SK-N-SH treated with all-trans-retinoic acid at 6 μM for 48 hours (cell line): ENCODE results near the gene SMIM7.

ENCODE experiments used
- ATAC-seq: fragments of 200-7000 bp; cut with Tn5 transposase; 3 replicates; pipeline ENCODE4 v1.9.1; 2020; ENCODE audit warnings: mild to moderate bottlenecking, moderate library complexity
- BACH2 ChIP-seq: fragments of 250-450 bp; sonication (Bioruptor Pico); IDR thresholded peaks from 2 replicates; pipeline ENCODE4 v1.9.0; 2021; ENCODE audit warnings: mild to moderate bottlenecking, borderline replicate concordance
- CREB5 ChIP-seq: fragments of 250-450 bp; sonication (Bioruptor Pico); IDR thresholded peaks from 2 replicates; pipeline ENCODE4 v1.5.1; 2020; ENCODE audit warnings: low read depth, mild to moderate bottlenecking, moderate library complexity
- CSDC2 ChIP-seq: fragments of 250-450 bp; sonication (Bioruptor Pico); IDR thresholded peaks from 2 replicates; pipeline ENCODE4 v1.5.0; 2020; ENCODE audit warnings: mild to moderate bottlenecking, moderate library complexity
- CSRNP3 ChIP-seq: fragments of 250-450 bp; sonication (Bioruptor Pico); IDR thresholded peaks from 2 replicates; pipeline ENCODE4 v1.5.1; 2021; ENCODE audit warnings: mild to moderate bottlenecking, moderate library complexity
- ESRRG ChIP-seq: fragments of 250-450 bp; sonication (Bioruptor Pico); IDR thresholded peaks from 2 replicates; pipeline ENCODE4 v1.6.1; 2021; ENCODE audit warnings: mild to moderate bottlenecking
- ISL1 ChIP-seq: fragments of 250-450 bp; sonication (Bioruptor Pico); IDR thresholded peaks from 2 replicates; pipeline ENCODE4 v2.1.2; 2022; ENCODE audit warnings: mild to moderate bottlenecking, moderate library complexity
- OSR1 ChIP-seq: fragments of 250-450 bp; sonication (Bioruptor Pico); IDR thresholded peaks from 2 replicates; pipeline ENCODE4 v1.8.0; 2022; ENCODE audit warnings: moderate library complexity, mild to moderate bottlenecking, inconsistent platforms
- PATZ1 ChIP-seq: fragments of 250-450 bp; sonication (Bioruptor Pico); IDR thresholded peaks from 2 replicates; pipeline ENCODE4 v1.8.0; 2020; ENCODE audit warnings: mild to moderate bottlenecking, moderate library complexity, borderline replicate concordance
- POU6F1 ChIP-seq: fragments of 250-450 bp; sonication (Bioruptor Pico); IDR thresholded peaks from 2 replicates; pipeline ENCODE4 v1.8.0; 2021; ENCODE audit warnings: low read depth, mild to moderate bottlenecking, moderate library complexity, borderline replicate concordance
- PPARA ChIP-seq: fragments of 250-450 bp; sonication (Bioruptor Pico); IDR thresholded peaks from 2 replicates; pipeline ENCODE4 v1.5.0; 2020; ENCODE audit warnings: mild to moderate bottlenecking, borderline replicate concordance
- RARB ChIP-seq: fragments of 250-450 bp; sonication (Bioruptor Pico); IDR thresholded peaks from 2 replicates; pipeline ENCODE4 v1.8.0; 2021; ENCODE audit warnings: mild to moderate bottlenecking, moderate library complexity
- SNAI2 ChIP-seq: fragments of 250-450 bp; sonication (Bioruptor Pico); IDR thresholded peaks from 2 replicates; pipeline ENCODE4 v1.5.0; 2020; ENCODE audit warnings: mild to moderate bottlenecking, moderate library complexity
- TCF4 ChIP-seq: fragments of 250-450 bp; sonication (Bioruptor Pico); IDR thresholded peaks from 2 replicates; pipeline ENCODE4 v1.8.0; 2021; ENCODE audit warnings: mild to moderate bottlenecking, moderate library complexity, borderline replicate concordance
- TOX ChIP-seq: fragments of 250-450 bp; sonication (Bioruptor Pico); IDR thresholded peaks from 2 replicates; pipeline ENCODE4 v1.8.0; 2021; ENCODE audit warnings: mild to moderate bottlenecking, moderate library complexity, borderline replicate concordance
- ZC3H10 ChIP-seq: fragments of 250-450 bp; sonication (Bioruptor Pico); IDR thresholded peaks from 2 replicates; pipeline ENCODE4 v1.5.1; 2021; ENCODE audit warnings: mild to moderate bottlenecking, moderate library complexity
- ZFP3 ChIP-seq: fragments of 250-450 bp; sonication (Bioruptor Pico); IDR thresholded peaks from 2 replicates; pipeline ENCODE4 v1.5.0; 2020; ENCODE audit warnings: mild to moderate bottlenecking, moderate library complexity
- ZFP30 ChIP-seq: fragments of 450-650 bp; formaldehyde crosslinking; IDR thresholded peaks from 2 replicates; pipeline ENCODE4 v1.5.0; 2022; ENCODE audit warnings: mild to moderate bottlenecking, moderate library complexity
- ZNF565 ChIP-seq: fragments of 450-650 bp; formaldehyde crosslinking; conservative IDR thresholded peaks from 2 replicates; pipeline ENCODE4 v1.5.0; 2020; ENCODE audit warnings: low read depth, mild to moderate bottlenecking, moderate library complexity
- ZNF70 ChIP-seq: fragments of 450-650 bp; formaldehyde crosslinking; IDR thresholded peaks from 2 replicates; pipeline ENCODE4 v1.5.0; 2020; ENCODE audit warnings: mild to moderate bottlenecking, moderate library complexity
- ZNF8 ChIP-seq: fragments of 450-650 bp; formaldehyde crosslinking; IDR thresholded peaks from 2 replicates; pipeline ENCODE4 v1.5.0; 2020; ENCODE audit warnings: mild to moderate bottlenecking, moderate library complexity

SMIM7 gene

GRCh38 chr19:16619457-16619856 lies 40.5 kb downstream of the SMIM7 start:
- no peak for ATAC-seq
- TF ChIP-seq SNAI2 = no peak
- TF ChIP-seq ZFP3 (CRISPR knock-in tag) = no peak
- TF ChIP-seq CSRNP3 (CRISPR knock-in tag) = no peak
- TF ChIP-seq TOX = no peak
- no peak for TF ChIP-seq CSDC2 (CRISPR knock-in tag)
- TF ChIP-seq TCF4 (CRISPR knock-in tag) = no peak
- TF ChIP-seq ESRRG = no peak
- no peak for TF ChIP-seq PATZ1 (CRISPR knock-in tag)
- TF ChIP-seq ZC3H10 = no peak
- no peak for TF ChIP-seq OSR1 (CRISPR knock-in tag)
- no peak for TF ChIP-seq PPARA
- no peak for TF ChIP-seq ZFP30 (CRISPR knock-in tag)

- TF ChIP-seq CREB5 (CRISPR knock-in tag) (no peak), ZFP3 (CRISPR knock-in tag) (no peak), ZNF8 (no peak), BACH2 (CRISPR knock-in tag) (no peak), CSRNP3 (CRISPR knock-in tag) (no peak)
- ATAC-seq = no peak
Measured at GRCh38 chr19:16618248-16618647, 41.7 kb downstream of the SMIM7 start.

GRCh38 chr19:16615808-16616207 lies 44.1 kb downstream of the SMIM7 start:
- peak; percentile 69 for ATAC-seq
- TF ChIP-seq OSR1 (CRISPR knock-in tag) = no peak
- TF ChIP-seq CSRNP3 (CRISPR knock-in tag) = no peak

- no peak for ATAC-seq
- TF ChIP-seq CREB5 (CRISPR knock-in tag) (no peak), ZC3H10 (no peak), RARB (CRISPR knock-in tag) (no peak), TCF4 (CRISPR knock-in tag) (no peak), ZNF565 (CRISPR knock-in tag) (no peak), ZFP3 (CRISPR knock-in tag) (no peak)
Measured at GRCh38 chr19:16614941-16615340, 45.0 kb downstream of the SMIM7 start.

GRCh38 chr19:16613841-16614240 lies 46.1 kb downstream of the SMIM7 start:
- no peak for ATAC-seq
- TF ChIP-seq RARB (CRISPR knock-in tag) (no peak), SNAI2 (no peak), ISL1 (no peak), POU6F1 (CRISPR knock-in tag) (no peak), CREB5 (CRISPR knock-in tag) (no peak), ZNF70 (CRISPR knock-in tag) (no peak)
